GM18858 (cell line): Measurements from ENCODE around the gene CORT.
"Not testable (repeated sequence)": the region's sequence is repeated elsewhere in the genome, so short reads cannot be mapped to it uniquely, and the experiment has no call there.

ENCODE experiments used
- ATAC-seq: cut with Tn5 transposase; IDR thresholded peaks from one replicate; pipeline ENCODE4 v1.9.1; 2021; ENCODE audit not compliant: unreplicated experiment

CORT gene

GRCh38 chr1:10437052-10437451, 12.8 kb upstream of the CORT start:
- ATAC-seq: no peak

- ATAC-seq: no peak
These were observed 11.1 kb upstream of the CORT start for GRCh38 chr1:10438677-10439163.

- ATAC-seq: no peak
These were observed 9.5 kb upstream of the CORT start for GRCh38 chr1:10440305-10440704.

- ATAC-seq: no peak
These were observed 9.0 kb upstream of the CORT start for GRCh38 chr1:10440794-10441193.

DNA sequence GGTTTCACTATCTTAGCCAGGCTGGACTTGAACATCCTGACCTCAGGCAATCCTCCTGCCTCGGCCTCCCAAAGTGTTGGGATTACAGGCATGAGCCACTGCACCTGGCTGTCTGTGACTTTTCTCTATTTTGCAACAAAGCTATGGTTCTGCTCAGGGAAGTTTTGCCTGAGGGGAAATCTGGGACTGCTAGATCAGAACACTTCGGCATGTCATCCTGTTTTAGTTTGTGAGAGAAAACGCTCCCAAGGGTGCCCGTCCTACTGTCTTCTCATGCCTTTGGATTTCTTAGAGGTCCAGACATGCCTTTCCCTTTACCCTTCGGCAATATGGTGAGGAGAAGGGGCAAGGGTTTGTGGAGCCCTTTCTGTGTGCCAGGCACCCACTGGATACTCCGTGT, 5.6 kb upstream of the CORT start:
- no peak for ATAC-seq

GRCh38 chr1:10444795-10445397, 4.9 kb upstream of the CORT start:
- ATAC-seq: no peak

DNA sequence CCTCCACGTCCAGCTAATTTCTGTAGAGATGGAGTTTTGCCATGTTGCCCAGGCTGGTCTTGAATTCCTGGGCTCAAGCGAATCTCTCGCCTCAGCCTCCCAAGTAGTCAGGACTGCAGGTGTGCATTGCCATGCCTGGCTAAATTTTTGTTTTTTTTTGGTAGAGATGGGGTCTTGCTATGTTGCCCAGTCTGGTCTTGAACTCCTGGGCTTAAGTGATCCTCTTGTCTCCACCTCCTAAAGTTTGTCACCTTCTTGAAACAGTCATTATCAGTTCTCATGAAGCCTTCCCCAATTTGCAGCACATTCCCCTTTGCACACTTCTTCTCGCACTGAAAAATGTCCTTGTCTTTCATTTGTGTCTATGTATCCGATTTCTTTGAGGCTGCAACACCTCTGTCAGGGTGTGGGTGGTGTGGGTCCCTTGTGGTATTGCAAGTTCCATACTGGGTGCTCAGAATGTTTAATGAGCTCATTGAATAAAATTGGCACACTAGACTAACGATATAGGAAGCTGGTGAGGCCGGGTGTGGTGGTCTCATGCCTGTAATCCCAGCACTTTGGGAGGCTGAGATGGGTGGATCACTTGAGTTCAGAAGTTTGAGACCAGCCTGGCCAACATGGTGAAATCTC, 2.9 kb upstream of the CORT start:
- ATAC-seq: no peak

GRCh38 chr1:10450156-10450814, 454 bp downstream of the CORT start:
- no peak for ATAC-seq

DNA sequence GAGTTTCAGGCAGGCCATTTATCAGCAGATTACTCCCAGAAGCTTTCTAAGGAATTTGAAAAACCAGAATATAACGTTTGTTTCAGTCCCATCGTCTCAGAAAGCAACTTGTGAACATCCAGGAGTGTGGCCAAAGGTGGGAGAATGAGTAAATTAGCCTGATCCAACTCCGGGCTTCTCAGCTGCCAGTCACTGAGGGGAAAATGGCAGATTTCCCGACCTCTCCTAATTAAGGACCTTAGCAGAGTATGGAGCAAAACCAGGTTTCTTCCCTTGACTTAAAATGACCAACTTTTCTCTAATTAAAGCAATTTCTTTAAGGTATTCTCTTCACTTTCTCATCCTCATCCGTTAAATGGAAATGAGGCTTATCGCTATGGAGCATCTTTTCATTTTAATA, 1.0 kb downstream of the CORT start:
- no peak for ATAC-seq

- ATAC-seq: no peak
These were observed 1.5 kb downstream of the CORT start for GRCh38 chr1:10451287-10451686.

DNA sequence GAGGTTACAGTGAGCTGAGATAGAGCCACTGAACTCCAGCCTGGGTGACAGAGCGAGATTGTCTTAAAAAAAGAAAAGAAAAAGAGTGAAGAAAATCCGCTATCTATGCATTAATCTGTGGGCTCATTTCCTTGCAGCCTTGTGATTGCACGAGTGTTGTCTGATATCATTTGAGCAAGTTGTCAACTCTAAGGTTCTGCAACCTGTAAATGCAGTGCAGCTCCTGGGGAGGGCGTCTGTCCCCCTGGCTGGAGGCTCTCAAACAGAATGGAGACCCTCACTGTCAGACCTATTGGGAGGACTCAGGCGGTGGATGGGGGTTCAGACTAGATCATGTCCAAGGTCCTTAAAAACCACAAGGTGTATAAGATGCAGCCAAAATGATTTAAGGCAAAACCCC, 6.2 kb downstream of the CORT start:
- no peak for ATAC-seq

DNA sequence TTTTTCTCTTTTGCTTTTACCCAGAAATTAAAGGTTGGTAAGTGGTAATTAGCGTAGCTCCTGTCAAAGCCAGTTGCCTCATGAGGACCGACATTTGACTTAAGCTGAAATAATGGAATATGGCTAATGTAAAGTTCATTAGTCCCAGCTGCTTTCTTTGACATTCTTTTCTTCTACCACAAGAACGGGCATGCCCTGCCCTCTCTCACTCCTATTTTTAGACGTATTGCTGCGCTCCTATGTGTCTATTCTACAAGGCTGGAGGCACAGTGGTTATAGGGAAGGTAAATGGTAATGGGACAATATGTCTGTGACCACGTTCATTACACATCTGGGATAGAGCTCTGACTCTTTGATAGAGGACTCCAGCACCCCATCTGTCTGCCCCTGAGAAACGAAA, 6.8 kb downstream of the CORT start:
- no peak for ATAC-seq

GRCh38 chr1:10457462-10457861, 7.6 kb downstream of the CORT start:
- ATAC-seq: not testable (repeated sequence)

DNA sequence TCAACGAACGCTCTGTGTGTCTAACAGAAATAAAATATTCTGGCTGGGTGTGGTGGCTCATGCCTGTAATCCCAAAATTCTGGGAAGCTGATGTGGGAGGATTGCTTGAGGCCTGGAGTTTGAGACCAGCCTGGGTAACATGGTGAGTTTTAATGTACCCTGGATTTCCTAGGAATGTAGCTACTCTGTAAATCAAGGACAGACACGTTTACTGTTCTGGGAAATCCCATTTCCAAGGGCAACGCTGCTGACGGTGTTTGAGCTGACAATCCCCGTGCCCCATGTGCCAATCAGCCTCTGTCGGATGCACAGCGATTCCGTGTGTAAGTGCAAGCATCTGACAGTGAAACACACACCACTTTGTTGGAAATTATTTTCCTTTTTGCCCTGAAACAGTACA, 8.0 kb downstream of the CORT start:
- no peak for ATAC-seq

DNA sequence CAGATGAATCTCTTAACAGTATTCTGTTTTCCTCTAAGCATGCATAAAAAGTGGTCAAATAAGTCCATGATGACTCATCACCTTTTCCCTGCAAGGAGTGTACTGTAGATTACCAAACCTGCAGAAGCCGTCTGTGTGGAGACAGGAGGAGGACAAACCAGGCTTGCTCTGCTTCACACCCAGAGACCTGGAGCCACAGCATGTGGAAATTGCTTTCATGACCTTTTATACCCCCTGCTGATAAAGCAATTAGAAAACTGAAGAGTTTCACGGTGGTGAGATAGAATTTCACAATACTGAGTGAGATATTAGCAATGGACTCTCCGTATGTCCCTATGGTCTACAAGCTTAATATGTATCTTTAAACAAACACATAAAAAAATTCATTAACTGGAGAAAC, 9.4 kb downstream of the CORT start:
- ATAC-seq: no peak

DNA sequence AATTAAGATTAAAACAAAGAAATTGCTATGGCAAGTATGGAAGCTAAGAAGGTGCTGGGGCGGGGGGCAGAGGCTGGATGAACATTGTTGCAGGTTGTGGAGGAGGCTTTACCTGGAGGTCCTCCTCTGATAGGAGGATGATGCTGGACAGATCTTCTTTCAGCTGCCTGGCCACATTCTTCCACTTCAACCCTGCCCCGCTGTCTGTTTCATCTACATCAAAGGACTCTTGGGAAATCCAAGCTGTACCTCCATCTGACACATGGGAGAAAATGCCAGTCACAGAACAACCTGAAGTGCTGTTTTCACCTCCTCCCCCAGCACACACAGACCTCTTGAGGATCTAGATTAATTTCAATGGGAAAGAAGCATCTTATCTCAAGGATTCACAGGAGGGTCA, 17.2 kb downstream of the CORT start:
- ATAC-seq: no peak

DNA sequence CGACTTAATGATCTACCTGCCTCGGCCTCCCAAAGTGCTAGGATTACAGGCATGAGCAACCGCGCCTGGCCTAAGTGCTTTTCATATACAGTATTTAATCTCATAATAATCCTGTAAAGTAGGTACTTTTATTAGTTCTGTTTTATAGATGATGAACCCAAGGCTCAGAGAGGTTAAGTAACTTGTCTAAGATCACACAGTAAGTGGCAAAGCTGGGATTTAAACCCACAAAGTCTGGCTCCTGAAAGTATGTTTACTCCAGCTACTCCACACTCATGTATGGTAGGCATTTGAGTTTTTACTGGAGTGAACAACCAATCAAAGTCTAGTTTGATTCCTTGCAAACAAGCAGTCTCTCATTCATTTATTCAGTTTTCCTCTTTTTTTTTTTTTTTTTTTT, 20.2 kb downstream of the CORT start:
- no peak for ATAC-seq

DNA sequence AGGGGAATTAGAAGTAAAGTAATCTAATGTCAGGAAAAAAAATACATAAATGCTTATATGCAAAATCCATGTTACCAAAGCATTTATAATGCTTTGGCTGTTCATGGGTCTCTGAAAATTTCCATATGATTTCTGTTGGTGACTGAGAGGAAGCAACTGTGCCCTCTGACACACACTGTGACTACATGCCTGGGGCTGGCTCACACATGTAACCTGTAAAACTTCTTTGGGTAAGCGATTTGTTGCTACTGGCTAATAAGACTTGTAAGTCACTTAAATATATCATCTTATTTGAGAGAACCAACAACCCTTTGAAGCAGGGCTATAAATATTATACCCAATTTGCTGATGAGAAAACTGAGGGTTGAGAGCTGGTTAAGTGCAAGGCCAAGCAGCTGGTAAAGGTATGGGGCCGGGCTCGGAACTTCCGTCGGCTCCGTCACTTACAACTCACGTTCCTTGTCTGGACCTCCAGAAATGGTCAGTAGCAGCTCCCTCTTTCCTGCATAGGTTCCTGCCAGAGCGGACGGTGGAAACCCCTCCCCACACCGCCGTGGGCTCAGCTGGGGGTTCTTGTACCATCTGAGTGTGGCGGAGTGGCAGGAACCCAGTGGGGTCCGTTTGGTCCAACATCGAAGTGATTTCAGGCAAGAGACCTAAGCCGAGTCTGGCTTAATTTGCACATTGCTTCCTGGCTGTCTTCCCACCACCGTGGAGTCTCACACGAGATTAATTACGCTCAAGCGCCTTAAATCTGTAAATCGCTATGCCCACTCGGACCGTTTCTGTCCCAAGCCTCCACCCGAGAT, 21.8 kb downstream of the CORT start:
- ATAC-seq: no peak

GRCh38 chr1:10472220-10473144, 22.7 kb downstream of the CORT start, which contains the start of gene DFFA:
DFFA (minus strand) TSS chr1:10472529; CDS start chr1:10472458, 71 bp downstream.
- ATAC-seq: peak; percentile 70

DNA sequence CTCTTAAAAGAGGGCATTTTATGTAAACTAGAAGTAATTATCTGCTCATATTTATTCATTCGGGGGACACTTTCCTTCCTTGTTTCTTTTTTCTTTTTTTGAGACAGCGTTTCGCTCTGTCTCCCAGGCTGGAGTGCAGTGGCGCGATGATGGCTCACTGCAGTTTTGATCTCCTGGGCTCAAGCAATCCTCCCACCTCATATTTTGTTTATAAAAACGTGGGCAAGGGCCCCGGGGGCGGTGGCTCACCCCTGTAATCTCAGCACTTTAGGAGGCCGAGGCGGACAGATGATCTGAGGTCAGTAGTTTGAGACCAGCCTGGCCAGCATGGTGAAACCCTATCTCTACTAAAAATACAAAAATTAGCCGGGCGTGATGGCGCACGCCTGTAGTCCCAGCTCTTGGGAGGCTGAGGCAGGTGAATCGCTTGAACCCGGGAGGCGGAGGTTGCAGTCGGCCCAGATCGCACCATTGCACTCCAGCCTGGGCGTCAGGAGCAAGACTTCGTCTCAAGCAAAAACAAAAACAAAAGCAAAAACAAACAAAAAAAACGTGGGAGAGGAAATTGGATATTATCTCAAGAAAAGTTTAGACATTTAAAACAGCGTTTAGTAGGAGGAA, 23.4 kb downstream of the CORT start:
- ATAC-seq: no peak
